Kidney capillary endothelial cell (primary cell): ENCODE measurements around the gene DGCR6L.
"Not testable (repeated sequence)": the region's sequence is repeated elsewhere in the genome, so short reads cannot be mapped to it uniquely, and the experiment has no call there.

Experiments used
- DNase-seq: peaks from one replicate; pipeline ENCODE4 v3.0.0-alpha.2; 2018; ENCODE audit warnings: low spot score

Gene DGCR6L

DNA sequence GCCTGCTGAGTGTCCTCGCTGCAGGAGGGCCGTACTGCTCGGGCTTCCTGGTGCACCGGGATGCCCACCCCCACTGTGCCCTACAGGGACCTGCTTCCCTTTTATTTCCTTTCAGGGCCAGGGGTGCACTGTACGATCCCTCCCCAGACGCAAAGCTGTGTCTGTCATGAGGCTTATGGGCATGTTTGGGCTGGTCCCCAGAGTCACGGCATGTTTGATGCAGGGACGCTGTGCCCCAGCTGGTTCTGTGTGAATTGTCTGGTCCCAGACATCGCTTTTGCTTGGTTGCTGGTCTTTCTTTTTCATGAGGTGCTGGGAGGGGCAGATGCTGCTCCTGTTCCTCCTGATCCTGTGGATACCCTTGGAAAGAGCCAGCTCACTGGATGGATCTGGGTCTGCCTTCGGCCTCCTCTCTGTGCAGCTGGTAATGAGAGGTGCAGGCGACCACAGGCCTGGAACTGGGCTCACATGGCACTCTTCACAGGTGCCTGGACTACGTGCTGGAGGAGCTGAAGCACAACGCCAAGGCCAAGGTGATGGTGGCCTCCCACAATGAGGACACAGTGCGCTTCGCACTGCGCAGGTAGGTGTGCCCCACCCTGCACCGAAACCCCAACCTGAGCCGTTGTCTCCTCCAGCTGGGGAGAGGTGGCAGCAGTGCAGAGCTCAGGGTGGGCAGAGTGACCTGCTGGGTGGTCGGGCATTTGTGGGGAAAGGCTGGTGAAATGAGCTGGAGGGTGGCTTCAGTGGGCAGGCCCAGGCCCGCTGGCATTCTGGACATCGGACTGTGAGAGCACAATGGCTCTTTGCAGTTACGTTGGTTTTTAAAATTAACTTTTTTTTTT is 10.8 kb downstream of the DGCR6L start:
- not testable (repeated sequence) for DNase-seq

DNA sequence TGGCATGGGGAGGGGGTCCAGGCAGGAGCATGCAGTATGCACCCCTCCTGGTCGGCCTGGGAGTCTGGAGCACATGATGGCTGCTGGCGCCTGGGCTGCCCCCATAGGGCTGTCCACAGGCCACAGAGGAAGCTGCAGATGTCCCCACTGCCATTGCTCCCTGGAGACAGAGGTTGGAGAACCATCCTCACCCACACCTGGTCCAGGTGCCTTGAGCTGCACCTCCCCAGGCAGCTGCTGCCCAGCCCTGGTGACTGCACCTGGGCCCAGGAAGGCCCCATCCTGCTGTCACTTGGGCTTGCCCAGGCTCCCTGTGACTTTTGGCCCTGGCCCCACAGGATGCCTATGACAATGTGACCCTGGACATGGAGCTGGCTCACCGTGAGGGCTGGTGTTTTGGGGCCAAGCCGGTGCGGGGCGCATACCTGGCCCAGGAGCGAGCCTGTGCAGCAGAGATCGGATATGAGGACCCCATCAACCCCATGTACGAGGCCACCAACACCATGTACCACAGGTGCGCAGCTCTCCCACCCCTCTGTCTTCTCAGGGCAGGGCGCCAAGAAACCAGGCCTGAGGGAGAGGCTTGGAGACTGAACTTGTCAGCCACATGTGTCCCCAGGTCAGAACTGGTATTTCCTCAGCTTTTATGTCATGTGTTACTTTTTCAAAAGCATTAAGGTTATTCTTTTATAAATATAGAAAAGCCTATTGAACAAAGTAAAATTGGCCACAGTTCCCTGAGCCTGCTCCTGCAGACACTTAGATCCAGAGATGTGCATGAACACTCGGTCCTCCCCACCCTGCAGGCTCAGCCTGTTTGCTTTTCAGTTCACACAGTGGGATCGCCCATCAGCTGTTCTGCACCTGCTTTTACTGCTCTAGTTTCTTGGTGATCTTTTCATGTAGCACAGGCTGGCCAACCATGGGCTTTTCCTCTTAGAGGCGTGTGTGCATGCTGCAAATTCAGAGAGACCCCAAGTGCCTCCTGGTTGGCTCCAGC is 12.1 kb downstream of the DGCR6L start:
- DNase-seq: not testable (repeated sequence)

DNA sequence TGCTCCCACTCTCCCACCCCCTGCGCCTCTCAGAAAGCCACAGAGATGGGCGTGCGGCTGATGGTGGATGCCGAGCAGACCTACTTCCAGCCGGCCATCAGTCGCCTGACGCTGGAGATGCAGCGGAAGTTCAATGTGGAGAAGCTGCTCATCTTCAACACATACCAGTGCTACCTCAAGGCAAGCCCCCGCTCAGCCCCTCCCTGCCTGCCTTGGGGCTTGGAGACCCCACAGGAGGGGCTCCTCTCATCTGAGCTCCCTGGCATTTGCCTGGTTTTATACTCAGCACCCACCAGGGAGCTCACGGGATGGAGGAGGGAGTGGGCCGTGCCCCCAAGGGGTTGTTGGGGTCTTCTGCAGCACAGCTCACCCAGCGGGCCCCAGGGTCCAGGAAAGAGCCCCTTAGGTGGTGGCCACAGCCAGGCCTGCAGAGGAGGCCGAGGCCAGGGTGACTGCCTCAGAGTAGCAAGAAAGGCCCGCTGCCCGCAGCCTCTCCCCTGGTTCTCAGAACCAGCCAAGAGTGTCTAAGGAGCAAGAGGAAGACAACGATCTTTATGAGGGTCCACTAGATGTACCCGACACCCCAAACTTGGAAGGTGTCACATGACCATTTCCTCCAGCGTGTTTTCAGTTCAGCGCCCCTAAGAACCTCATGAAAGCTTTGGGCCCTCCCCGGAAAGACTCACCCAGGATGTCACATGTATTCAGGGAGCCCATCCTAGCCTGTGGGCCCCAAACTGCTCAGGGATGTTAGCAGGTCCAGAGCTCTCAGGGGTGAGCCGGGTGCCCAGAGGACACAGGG is 13.0 kb downstream of the DGCR6L start:
- not testable (repeated sequence) for DNase-seq

DNA sequence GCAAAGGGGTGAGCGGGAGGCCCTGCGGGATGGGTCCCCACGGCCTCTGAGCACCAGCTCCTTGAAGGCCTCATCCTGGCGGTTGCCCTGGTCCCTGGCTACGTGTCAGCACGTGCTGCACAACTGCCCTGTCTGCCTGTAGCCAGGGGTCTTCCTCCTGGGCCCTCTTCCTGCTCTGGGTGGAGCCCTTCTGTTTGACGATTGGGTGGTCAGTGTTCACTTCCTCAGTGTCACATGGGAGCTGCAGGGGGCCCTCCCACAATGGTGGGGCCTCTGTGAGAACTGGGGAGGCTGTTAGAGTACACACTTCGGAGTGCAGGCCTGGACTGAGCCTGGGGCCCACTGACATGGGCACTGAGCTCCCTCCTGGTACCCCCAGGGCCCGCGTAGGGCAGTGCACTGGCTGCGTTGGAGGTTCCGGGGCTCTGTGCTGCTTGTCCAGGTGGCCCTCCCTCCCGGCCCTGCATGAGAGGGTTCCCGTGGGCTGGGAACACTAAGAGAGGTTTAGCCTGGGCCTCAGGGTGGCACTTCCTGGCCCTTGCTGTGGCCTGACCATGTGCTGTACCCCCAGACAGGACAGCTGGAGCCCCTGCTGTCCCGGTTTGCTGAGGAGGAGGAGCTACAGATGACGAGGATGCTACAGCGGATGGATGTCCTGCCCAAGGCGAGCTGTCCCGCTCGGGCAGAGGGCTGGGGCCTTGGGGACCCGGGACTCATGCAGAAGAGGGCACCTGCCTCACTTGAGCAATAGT is 13.8 kb downstream of the DGCR6L start:
- DNase-seq: no peak

DNA sequence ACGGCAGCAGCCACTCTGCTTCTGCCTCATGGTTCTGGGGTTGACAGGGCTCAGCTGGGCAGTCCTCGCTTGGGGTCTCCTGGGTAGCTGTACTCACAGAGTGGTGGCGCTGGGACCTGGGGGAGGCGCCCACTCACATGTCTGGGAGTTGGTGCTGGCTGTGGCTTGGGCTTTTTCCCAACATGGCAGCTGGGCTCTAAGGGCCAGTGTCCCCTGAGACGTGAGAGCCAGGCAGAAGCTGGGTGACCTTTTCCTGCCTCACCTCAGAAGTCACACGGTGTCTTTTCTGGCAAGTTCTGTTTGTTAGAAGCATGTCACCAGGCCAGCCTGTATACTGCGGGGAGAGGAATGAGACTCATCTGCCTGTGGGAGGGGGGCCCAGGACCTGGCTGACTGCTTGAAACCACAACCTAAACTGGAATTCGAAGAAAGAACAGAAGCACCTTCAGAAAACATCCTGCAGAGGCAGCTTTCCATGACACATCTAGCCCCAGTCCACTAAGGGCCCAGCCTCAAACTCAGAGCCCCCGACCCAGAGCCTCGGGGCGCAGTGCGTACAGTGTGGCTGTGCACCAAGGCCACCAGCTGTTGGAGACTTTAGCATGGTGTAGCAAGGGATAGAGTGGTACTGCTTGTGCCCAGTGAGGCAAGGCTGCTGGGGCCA is 14.5 kb downstream of the DGCR6L start:
- not testable (repeated sequence) for DNase-seq

DNA sequence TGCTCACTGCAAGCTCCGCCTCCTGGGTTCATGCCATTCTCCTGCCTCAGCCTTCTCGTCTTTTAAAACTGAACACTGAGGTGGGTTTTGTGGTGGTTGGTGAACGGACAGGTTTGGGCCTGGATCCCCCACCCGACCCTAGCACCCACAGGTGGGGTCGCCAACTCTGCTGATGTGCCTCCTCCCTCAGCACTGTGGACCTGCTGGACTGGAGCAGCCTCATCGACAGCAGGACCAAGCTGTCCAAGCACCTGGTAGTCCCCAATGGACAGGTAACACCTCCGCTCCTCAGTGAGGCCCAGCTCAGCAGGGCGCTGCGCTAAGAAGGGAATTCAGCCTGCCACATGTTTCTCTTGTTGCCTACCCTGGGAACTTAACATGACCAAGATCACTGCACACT is 15.2 kb downstream of the DGCR6L start:
- no peak for DNase-seq

DNA sequence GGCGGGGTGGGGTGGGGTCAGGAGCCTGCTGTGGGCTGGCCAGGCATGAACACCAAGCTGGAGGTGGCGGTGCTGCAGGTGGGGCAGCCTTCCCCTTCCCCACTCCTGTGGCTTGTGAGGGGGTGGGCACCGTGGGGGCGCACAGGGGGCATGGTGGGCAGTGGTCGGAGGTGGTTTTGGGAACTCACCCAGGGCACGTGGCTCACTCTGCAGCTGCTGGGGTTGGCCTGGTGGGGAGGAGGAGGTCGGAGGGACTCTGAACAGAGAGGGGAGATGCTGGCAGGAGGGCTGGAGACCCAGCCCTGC is 16.7 kb downstream of the DGCR6L start:
- not testable (repeated sequence) for DNase-seq

DNA sequence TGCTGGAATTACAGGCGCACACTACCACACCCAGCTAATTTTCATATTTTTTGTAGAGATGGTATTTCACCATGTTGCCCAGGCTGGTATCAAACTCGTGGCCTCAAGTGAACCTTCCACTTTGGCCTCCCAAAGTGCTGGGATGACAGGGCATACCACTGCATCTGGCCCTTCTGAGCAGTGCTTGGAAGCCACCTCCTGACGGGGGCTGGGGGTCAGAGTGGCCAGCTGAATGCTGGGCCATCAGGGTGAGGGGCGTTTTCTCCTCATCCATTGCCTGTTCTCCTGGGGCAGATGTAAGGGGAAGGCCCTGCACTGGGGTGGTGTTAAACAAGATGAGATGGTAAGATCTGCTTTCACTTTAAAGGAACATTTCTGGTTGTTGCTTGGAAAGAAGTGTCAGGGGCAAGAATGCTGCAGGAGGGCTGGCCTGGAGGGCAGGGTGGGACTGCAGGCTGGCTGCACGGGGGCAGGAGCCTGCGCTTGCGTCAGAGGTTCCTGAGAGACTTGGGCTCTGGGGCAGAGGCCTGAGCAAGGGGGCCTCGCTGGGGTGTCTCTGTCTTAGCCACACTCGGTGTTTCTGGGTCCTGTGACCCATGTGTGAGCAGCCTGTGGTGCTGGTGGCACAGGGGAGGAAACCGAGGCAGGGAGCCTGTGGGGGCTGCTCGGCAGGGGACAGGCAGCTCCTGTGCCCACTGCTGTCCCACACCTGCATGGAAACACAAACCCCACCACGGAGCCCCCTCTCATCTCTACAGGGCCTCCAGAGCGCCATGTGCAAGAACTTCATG is 17.2 kb downstream of the DGCR6L start:
- DNase-seq: no peak

DNA sequence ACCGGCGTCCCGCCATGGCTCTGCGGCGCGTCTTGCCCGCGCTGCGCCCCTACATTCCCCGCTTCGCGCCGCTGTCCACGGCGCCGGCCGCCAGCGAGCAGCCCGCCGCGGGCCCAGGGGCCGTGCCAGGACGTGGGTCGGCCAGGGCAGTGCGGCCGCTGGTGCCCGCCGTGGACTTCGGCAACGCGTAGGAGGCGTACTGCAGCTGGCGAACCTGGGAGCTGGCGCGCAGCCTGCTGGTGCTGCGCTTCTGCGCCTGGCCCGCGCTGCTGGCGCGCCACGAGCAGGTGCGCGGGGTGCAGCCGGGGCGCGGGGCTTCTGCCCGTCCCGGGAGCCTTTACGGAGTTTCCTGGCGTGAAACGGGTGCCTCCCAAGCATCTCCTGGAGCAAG is 20.1 kb downstream of the DGCR6L start:
- no peak for DNase-seq

DNA sequence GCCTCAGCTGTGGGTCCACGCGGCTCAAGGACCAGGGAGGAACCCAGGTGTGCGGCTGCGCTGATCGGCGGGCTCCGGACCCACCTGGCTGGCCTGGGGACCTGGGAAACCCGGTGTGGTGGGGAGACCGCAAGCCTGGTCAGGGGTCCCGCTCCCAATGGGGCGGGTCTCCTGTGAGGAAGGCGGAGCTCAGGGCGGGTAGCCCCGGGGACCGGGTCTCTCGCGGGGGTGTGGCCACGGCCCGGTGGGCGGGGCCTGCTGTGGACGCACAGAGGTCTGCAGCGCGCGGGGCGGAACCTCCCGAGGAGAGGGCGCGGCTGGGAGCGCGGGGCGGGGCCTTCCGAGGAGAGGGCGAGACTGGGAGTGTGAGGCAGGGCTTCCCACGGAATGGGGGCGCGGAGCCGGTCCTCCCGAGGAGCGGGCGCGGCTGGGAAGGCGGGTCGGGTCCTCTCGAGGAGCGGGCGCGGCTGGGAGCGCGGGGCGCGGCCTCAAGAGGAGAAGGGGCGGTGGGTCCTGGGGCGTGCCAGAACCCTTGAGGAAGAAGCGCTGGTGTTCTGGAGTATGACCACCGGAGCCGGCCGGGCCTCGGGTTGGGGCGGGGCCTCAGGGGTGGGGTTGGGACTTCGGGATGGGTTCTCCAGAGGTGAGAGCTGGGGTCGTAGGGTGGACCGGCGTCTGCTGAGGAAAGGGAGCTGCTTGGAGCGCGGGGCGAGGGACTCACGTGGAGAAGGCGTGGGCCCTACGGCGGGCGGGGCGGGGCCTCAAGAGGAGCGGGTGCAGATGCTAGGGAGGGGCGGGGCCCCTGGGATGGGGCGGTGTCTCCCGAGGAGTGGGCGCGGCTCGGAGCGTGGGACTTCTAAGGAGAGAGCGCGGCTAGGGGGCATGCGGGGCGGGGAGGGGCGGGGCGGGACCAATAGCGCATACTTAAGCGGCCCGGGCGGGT is 20.8 kb downstream of the DGCR6L start:
- DNase-seq: peak; percentile 42

DNA sequence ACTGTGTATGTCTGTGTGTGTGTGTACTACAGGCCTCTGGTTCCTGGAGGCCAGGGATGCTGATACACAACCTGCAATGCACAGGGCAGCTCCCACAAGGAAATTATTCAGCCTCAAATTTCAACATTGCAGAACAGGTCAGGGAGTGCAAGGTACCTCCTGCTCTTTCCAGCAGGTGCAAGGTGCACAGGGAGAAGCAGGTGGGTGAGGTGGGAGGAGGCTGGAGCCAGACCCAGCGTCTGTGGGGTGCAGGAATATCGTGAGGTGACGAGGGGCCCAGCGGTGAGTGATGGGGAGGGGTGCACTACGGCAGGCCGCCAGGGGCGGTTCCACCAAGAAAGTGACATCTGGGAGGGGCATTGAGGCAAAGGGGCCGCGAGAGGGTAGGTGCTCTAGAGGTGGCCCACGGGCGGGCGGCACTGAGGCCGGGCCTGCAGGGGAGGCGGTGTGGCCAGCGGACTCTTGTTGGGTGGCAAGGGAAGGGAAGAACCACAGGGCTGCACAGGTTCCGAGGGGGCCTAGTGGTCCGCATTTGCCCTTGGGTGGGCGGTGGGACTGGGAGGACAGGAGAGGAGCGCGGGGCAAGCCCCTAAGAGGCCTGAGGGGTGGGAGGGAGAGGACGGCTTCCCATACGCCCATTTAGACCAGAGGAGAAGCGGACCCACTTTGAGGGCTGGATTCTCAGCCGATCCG is 21.6 kb downstream of the DGCR6L start:
- no peak for DNase-seq

DNA sequence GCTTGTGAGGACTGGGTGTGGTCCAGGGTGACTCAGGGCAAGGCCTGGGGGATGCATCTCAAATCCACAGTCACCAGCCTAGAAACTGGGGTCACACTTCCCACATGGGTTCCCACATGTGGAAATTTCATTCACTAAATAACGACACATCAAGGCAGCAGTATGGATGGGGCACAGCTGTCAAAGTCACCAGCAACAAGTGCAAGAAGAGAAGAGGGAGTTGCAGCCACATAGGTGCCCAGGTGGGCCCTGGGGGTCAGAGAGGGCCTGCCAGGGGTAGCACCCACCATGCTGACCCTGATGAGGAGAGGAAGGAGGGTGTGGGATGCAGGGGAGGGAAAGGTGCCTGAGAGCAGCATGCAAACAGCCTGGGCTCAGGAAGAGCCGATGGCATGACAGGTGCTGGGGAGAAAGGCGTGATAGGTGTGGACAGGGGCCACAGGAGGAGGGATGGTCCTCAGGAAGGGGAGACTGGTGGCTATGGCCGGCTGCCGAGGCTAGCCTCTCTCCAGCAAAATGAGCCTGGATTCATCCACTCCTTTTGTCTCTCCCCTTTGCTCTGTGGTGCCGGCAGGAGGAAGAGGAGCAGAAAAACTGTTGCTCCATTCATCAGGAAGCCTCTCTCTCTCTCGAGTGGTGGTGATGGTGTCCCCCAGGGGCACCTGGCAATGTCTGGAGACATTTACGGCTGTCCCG is 22.3 kb downstream of the DGCR6L start:
- no peak for DNase-seq

DNA sequence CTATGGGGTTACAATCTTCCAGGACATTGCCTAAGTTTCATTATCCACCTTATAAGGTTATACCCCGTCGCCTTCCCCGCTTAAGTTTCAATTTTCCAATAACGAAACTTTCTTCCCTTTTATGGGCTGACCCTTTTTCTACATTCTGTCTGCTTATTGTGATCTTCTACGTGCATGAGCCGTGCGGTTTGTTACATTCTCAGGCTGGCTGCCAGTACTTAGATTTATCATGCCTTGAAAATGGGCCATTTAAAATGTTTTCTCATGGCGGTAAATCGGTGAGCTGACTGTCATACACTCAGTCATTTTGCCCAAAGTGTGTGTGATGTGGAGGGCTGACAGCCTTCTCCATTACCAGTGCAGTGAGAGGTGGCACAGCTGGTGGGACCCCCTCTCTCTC is 23.3 kb downstream of the DGCR6L start:
- no peak for DNase-seq

DNA sequence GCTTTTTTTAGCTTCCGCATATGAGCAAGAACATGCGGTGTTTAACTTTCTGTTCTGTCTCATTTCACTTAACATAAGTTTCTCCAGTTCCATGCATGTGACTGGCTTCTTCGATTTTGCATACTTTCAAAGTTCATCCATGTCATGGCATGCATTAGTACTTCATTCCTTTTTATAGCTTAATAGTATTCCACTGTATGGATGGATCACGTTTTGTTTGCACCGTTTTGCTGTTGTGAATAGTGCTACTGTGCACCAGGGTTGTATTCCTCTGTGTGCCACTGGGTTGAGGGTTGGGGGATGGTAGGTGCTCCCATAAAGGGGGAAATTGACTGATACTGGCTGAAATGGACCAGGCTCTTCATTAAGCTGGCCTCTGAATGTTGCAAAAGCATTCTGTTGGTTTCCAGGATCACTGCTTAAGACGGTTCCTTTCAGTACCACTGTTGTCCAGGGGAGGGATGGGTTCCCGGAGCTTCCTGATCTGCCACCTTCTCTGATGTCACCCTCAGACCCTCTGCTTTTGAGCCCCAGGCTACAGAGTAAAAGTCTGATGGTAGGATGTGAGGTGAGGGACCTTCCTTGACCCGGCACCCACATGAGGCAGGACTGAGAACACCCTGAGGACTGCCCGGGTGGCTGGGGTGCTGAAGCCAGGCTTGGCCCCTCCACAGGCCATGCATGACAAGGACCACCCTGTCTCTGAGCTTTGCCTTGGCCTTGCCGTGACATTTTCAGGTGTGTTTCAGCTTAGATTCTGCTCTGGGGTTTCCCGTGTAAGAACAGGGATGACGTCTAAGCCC is 24.4 kb downstream of the DGCR6L start:
- DNase-seq: no peak

DNA sequence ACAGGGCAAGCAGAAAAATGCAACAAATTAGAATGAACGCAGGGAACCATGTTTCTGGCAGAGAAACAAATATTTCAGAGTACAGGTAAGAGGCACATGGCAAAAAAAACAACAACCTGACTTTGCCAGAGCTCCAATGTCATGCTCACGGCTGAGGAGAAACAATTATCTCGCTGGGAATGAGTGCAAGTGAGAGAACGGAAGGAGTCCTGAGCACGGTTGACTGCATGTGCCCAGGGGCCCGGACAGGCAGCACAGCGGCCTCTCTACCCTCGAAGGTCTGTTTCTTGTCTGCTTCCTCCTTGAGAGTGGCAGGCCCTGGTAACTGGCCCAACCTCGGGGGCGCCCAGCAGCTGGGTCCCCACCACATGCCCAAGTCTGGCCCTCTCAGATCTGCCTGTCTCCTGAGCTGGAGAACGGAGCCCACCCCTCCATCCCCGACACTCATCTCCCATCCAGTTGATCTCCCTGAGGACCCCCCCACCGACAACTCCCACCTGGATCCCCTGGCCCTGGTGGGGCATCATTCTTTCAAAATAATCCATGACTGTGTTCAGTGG is 27.1 kb downstream of the DGCR6L start:
- no peak for DNase-seq

DNA sequence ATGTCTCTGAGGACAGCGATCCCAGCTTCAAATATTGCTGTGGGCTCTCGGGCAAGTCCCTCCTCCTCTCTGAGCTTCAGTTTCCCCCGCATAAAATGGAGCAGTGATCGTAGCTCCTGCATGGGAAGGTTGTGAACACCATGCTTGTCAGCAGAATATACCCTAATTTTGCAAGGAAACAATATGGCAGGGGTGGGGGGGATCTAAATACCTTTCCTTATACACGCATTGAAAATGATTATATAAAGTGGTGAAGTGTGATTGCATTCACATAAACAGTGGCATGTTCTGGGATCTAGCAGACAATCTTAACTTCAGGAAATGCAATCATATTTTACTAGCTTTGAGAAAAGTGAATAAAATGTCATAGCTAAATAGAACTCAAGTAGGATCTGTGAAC is 27.8 kb downstream of the DGCR6L start:
- DNase-seq: no peak
